Stimulated activated CD4-positive, alpha-beta T cell treated with anti-CD3 and anti-CD28 coated beads, Interleukin-1b, Interleukin-23, amount 100 ng/mL, for 24 hours (primary cell): Measurements from ENCODE around the gene PVR.
A peak's percentile ranks its signal among the peaks of the same experiment; 100 is the strongest.
"Not testable (repeated sequence)": the region's sequence is repeated elsewhere in the genome, so short reads cannot be mapped to it uniquely, and the experiment has no call there.

Experiments used
- DNase-seq, 4 experiments: peaks; one replicate each; pipeline ENCODE4 v3.0.0-alpha.2; 2020; ENCODE audit warnings: low read depth in 4 of 4, low spot score in 1 of 4

Gene PVR

GRCh38 chr19:44672226-44672625 lies 28.5 kb downstream of the PVR start:
- no peak for DNase-seq

- no peak for DNase-seq
Measured at GRCh38 chr19:44673510-44673909, 29.8 kb downstream of the PVR start.

GRCh38 chr19:44675521-44675920 lies 31.8 kb downstream of the PVR start:
- DNase-seq: no peak

GRCh38 chr19:44677019-44677811 lies 33.5 kb downstream of the PVR start:
- no peak for DNase-seq

- DNase-seq: no peak
Measured at GRCh38 chr19:44680536-44680935, 36.8 kb downstream of the PVR start.

- DNase-seq: no peak
Measured at GRCh38 chr19:44681992-44682790, 38.5 kb downstream of the PVR start.

GRCh38 chr19:44682807-44683206 lies 39.1 kb downstream of the PVR start:
- DNase-seq: no peak

GRCh38 chr19:44683434-44684210 lies 39.9 kb downstream of the PVR start:
- DNase-seq: no peak

- DNase-seq: not testable (repeated sequence)
Measured at GRCh38 chr19:44684396-44684795, 40.7 kb downstream of the PVR start.

- DNase-seq: no peak
Measured at GRCh38 chr19:44684892-44685863, 41.5 kb downstream of the PVR start.

- DNase-seq: no peak
Measured at GRCh38 chr19:44685877-44686276, 42.2 kb downstream of the PVR start.

GRCh38 chr19:44686896-44687295 lies 43.2 kb downstream of the PVR start:
- DNase-seq: no peak

GRCh38 chr19:44687888-44688287 lies 44.2 kb downstream of the PVR start:
- no peak for DNase-seq

GRCh38 chr19:44689290-44690130 lies 45.8 kb downstream of the PVR start:
- DNase-seq: peak; percentile 61 to 74 (median 70)

GRCh38 chr19:44690131-44690440 lies 46.4 kb downstream of the PVR start:
- DNase-seq: no peak

- no peak for DNase-seq
Measured at GRCh38 chr19:44692379-44692721, 48.6 kb downstream of the PVR start.

GRCh38 chr19:44694184-44694579 lies 50.5 kb downstream of the PVR start:
- peak in 1 of 4 experiments; percentile 14 for DNase-seq

GRCh38 chr19:44696939-44697669 lies 53.4 kb downstream of the PVR start:
- DNase-seq: no peak

GRCh38 chr19:44697670-44698034 lies 53.9 kb downstream of the PVR start:
- DNase-seq: no peak
